WTC11 (cell line): Measurements from ENCODE around the gene CLCN6. TPM values are rescaled to one million over a fixed set of nuclear protein-coding genes. Genes with fewer than 3 reads are reported as not detected.

ENCODE experiments used
- ATAC-seq: fragments of 200-7000 bp; cut with Tn5 transposase; 2 replicates; pipeline ENCODE4 v1.10.0; 2021; ENCODE audit warnings: mild to moderate bottlenecking, moderate library complexity
- CTCF ChIA-PET: fragments of 300-600 bp; sonication (Branson Sonifier 250); formaldehyde crosslinking; loops from one replicate; lab custom pipeline; 2021; ENCODE audit warnings: antibody characterized with exemption; lab: Charles Lee
- POLR2A ChIA-PET: fragments of 350-600 bp; sonication (Branson Sonifier 250); formaldehyde crosslinking; loops from one replicate; lab custom pipeline; 2021; ENCODE audit warnings: antibody characterized with exemption; lab: Charles Lee
- DNase-seq: peaks from one replicate; pipeline ENCODE4 v3.0.0; 2021; ENCODE audit warnings: low spot score
- H3K27ac Mint-ChIP-seq: 2 replicates; pipeline ENCODE4 v1.8.0; 2021; ENCODE audit warnings: mixed read lengths
- H3K27me3 Mint-ChIP-seq: 2 replicates; pipeline ENCODE4 v1.8.0; 2021; ENCODE audit warnings: low read depth, mild to moderate bottlenecking, moderate library complexity, mixed read lengths
- H3K36me3 Mint-ChIP-seq: 2 replicates; pipeline ENCODE4 v1.8.0; 2021; ENCODE audit warnings: mixed read lengths
- H3K4me1 Mint-ChIP-seq: 2 replicates; pipeline ENCODE4 v1.8.0; 2022; ENCODE audit warnings: mixed read lengths
- H3K4me3 Mint-ChIP-seq: 2 replicates; pipeline ENCODE4 v1.8.0; 2021; ENCODE audit warnings: mild to moderate bottlenecking, moderate library complexity, mixed read lengths
- H3K9me3 Mint-ChIP-seq: 2 replicates; pipeline ENCODE4 v1.8.0; 2021; ENCODE audit warnings: mixed read lengths
- CREB1 ChIP-seq: sonication (generic); formaldehyde crosslinking; IDR thresholded peaks from 2 replicates; pipeline ENCODE4 v1.8.0; 2023; ENCODE audit warnings: mild to moderate bottlenecking, missing genetic modification reagents
- EMX1 ChIP-seq: fragments of 250-450 bp; sonication (Bioruptor Pico); IDR thresholded peaks from 2 replicates; pipeline ENCODE4 v1.8.0; 2021; ENCODE audit warnings: mild to moderate bottlenecking
- ESRRA ChIP-seq: sonication (generic); formaldehyde crosslinking; IDR thresholded peaks from 2 replicates; pipeline ENCODE4 v1.8.1; 2022; ENCODE audit warnings: mild to moderate bottlenecking, missing genetic modification reagents, borderline replicate concordance
- ETV6 ChIP-seq: sonication (generic); formaldehyde crosslinking; IDR thresholded peaks from 2 replicates; pipeline ENCODE4 v1.8.1; 2022; ENCODE audit warnings: mild to moderate bottlenecking, missing genetic modification reagents
- FOXJ3 ChIP-seq: sonication (generic); formaldehyde crosslinking; IDR thresholded peaks from 2 replicates; pipeline ENCODE4 v1.9.0; 2021; ENCODE audit warnings: missing genetic modification reagents, mild to moderate bottlenecking, borderline replicate concordance
- RELA ChIP-seq: sonication (generic); formaldehyde crosslinking; IDR thresholded peaks from 2 replicates; pipeline ENCODE4 v1.8.1; 2022; ENCODE audit warnings: missing genetic modification reagents, mild to moderate bottlenecking, borderline replicate concordance
- TEAD1 ChIP-seq: sonication (generic); formaldehyde crosslinking; IDR thresholded peaks from 2 replicates; pipeline ENCODE4 v1.8.0; 2022; ENCODE audit warnings: mild to moderate bottlenecking, missing genetic modification reagents
- total RNA-seq: library from RNA; stranded (reverse); gene quantifications from 3 replicates; pipeline ENCODE4 v1.2.3, GENCODE V29; 2021
- TF ChIP-seq, protein P1 (sequence below): sonication (generic); formaldehyde crosslinking; IDR thresholded peaks from 2 replicates; pipeline ENCODE4 v1.8.0; 2022; ENCODE audit warnings: mild to moderate bottlenecking, missing genetic modification reagents
- TF ChIP-seq, protein P2 (sequence below): sonication (generic); formaldehyde crosslinking; IDR thresholded peaks from 2 replicates; pipeline ENCODE4 v1.8.1; 2023; ENCODE audit warnings: mild to moderate bottlenecking, missing genetic modification reagents, borderline replicate concordance
- TF ChIP-seq, protein P3 (sequence below): fragments of 250-450 bp; sonication (Bioruptor Pico); IDR thresholded peaks from 2 replicates; pipeline ENCODE4 v1.8.0; 2021; ENCODE audit warnings: mild to moderate bottlenecking
- TF ChIP-seq, protein P4 (sequence below): fragments of 250-450 bp; sonication (Bioruptor Pico); IDR thresholded peaks from 2 replicates; pipeline ENCODE4 v1.9.0; 2021; ENCODE audit warnings: mild to moderate bottlenecking, borderline replicate concordance
- TF ChIP-seq, protein P5 (sequence below): sonication (generic); formaldehyde crosslinking; IDR thresholded peaks from 2 replicates; pipeline ENCODE4 v1.8.0; 2022; ENCODE audit warnings: mild to moderate bottlenecking, missing genetic modification reagents
- TF ChIP-seq, protein P6 (sequence below): sonication (generic); formaldehyde crosslinking; conservative IDR thresholded peaks from 2 replicates; pipeline ENCODE4 v1.8.1; 2022; ENCODE audit warnings: mild to moderate bottlenecking, missing genetic modification reagents
- TF ChIP-seq, protein P7 (sequence below): sonication (generic); formaldehyde crosslinking; IDR thresholded peaks from 2 replicates; pipeline ENCODE4 v1.8.1; 2022; ENCODE audit warnings: low read depth, missing genetic modification reagents, borderline replicate concordance

Gene CLCN6
- total RNA-seq, 1 experiment from 2014 or later = 22.3 TPM

DNA sequence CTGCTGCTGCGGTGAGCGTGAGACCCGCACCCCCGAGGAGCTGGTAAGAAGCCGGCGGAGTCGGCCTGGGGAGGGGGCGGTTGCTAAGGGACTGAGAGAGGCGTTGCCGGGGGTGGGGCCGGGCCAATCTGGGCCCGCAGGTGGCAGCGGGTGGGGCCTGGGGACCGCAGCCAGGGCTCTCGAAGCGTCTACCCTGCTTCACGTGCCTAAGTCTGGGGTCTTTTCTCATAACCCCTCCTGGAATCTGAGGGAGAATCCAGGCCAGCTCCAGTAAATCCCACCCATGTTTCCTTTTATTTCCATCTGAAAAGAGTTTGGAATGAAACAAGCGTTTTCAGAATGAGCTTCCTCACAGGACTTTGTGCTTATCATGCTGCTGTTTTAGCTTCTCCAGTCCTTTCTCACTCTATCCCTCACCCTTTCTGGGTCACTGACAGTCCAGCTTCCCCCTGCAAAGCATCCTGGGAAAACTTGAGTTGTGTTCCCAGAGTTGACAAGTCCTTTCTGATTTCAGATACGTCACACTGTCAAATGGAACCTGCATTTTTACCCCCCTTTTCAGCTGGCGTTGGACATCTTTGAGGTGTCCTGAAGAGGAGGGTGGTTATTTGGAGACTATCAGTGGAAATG, 431 bp downstream of the CLCN6 start:
- DNase-seq = no peak
- ChIA-PET CTCF (interaction anchor here (1.2 to 3.4 kb wide), 5 partner anchors 21 to 161 kb away, joined by 3 to 17 read pairs (median 5); no protein-coding TSS in a partner anchor), POLR2A (interaction anchor here (0.6 to 1.5 kb wide), 4 partner anchors 19 to 486 kb away, joined by 3 to 8 read pairs (median 4); partner anchors contain the start of gene PLOD1)
- H3K9me3 Mint-ChIP-seq = no peaks in the 10 kb centered on the region
- peak overlapping the region; percentile 99 for H3K27ac Mint-ChIP-seq
- H3K4me1 Mint-ChIP-seq = peaks cover 57% of the 10 kb centered on the region
- ATAC-seq = peak; percentile 4
- TF ChIP-seq, protein P1, sequence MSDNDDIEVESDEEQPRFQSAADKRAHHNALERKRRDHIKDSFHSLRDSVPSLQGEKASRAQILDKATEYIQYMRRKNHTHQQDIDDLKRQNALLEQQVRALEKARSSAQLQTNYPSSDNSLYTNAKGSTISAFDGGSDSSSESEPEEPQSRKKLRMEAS (CRISPR knock-in tag) = 0 out of 2 replicates have a peak, but pooled peaks have one; percentile 2
- TF ChIP-seq, protein P2, sequence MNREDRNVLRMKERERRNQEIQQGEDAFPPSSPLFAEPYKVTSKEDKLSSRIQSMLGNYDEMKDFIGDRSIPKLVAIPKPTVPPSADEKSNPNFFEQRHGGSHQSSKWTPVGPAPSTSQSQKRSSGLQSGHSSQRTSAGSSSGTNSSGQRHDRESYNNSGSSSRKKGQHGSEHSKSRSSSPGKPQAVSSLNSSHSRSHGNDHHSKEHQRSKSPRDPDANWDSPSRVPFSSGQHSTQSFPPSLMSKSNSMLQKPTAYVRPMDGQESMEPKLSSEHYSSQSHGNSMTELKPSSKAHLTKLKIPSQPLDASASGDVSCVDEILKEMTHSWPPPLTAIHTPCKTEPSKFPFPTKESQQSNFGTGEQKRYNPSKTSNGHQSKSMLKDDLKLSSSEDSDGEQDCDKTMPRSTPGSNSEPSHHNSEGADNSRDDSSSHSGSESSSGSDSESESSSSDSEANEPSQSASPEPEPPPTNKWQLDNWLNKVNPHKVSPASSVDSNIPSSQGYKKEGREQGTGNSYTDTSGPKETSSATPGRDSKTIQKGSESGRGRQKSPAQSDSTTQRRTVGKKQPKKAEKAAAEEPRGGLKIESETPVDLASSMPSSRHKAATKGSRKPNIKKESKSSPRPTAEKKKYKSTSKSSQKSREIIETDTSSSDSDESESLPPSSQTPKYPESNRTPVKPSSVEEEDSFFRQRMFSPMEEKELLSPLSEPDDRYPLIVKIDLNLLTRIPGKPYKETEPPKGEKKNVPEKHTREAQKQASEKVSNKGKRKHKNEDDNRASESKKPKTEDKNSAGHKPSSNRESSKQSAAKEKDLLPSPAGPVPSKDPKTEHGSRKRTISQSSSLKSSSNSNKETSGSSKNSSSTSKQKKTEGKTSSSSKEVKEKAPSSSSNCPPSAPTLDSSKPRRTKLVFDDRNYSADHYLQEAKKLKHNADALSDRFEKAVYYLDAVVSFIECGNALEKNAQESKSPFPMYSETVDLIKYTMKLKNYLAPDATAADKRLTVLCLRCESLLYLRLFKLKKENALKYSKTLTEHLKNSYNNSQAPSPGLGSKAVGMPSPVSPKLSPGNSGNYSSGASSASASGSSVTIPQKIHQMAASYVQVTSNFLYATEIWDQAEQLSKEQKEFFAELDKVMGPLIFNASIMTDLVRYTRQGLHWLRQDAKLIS (CRISPR knock-in tag) = no peak
- TF ChIP-seq, protein P3, sequence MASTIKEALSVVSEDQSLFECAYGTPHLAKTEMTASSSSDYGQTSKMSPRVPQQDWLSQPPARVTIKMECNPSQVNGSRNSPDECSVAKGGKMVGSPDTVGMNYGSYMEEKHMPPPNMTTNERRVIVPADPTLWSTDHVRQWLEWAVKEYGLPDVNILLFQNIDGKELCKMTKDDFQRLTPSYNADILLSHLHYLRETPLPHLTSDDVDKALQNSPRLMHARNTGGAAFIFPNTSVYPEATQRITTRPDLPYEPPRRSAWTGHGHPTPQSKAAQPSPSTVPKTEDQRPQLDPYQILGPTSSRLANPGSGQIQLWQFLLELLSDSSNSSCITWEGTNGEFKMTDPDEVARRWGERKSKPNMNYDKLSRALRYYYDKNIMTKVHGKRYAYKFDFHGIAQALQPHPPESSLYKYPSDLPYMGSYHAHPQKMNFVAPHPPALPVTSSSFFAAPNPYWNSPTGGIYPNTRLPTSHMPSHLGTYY (CRISPR knock-in tag) = no peak
- TF ChIP-seq, protein P4, sequence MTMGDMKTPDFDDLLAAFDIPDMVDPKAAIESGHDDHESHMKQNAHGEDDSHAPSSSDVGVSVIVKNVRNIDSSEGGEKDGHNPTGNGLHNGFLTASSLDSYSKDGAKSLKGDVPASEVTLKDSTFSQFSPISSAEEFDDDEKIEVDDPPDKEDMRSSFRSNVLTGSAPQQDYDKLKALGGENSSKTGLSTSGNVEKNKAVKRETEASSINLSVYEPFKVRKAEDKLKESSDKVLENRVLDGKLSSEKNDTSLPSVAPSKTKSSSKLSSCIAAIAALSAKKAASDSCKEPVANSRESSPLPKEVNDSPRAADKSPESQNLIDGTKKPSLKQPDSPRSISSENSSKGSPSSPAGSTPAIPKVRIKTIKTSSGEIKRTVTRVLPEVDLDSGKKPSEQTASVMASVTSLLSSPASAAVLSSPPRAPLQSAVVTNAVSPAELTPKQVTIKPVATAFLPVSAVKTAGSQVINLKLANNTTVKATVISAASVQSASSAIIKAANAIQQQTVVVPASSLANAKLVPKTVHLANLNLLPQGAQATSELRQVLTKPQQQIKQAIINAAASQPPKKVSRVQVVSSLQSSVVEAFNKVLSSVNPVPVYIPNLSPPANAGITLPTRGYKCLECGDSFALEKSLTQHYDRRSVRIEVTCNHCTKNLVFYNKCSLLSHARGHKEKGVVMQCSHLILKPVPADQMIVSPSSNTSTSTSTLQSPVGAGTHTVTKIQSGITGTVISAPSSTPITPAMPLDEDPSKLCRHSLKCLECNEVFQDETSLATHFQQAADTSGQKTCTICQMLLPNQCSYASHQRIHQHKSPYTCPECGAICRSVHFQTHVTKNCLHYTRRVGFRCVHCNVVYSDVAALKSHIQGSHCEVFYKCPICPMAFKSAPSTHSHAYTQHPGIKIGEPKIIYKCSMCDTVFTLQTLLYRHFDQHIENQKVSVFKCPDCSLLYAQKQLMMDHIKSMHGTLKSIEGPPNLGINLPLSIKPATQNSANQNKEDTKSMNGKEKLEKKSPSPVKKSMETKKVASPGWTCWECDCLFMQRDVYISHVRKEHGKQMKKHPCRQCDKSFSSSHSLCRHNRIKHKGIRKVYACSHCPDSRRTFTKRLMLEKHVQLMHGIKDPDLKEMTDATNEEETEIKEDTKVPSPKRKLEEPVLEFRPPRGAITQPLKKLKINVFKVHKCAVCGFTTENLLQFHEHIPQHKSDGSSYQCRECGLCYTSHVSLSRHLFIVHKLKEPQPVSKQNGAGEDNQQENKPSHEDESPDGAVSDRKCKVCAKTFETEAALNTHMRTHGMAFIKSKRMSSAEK = no peak
- TF ChIP-seq, protein P5, sequence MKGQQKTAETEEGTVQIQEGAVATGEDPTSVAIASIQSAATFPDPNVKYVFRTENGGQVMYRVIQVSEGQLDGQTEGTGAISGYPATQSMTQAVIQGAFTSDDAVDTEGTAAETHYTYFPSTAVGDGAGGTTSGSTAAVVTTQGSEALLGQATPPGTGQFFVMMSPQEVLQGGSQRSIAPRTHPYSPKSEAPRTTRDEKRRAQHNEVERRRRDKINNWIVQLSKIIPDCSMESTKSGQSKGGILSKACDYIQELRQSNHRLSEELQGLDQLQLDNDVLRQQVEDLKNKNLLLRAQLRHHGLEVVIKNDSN = no peak
- peaks cover 19% of the 10 kb centered on the region for H3K36me3 Mint-ChIP-seq
- no peaks in the 10 kb centered on the region for H3K27me3 Mint-ChIP-seq
- peak overlapping the region; percentile 99 for H3K4me3 Mint-ChIP-seq

DNA sequence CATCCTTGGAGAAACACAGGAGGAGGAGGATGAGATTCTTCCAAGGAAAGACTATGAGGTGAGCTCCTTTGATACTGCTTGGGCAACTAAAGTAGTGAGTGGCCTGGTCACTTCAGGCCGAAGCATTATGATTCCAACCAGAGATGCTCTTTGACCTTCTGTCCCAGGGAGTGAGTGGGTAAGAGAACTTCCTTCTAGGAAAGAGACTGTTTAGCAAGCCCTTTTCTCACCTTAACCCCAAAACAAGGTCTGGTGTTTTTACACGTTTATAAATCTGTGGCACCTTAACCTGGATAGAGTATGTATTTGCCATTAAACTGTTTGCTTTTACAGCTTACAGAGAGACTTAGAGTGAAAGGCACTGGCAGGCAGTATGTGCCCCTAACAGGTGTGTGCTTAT, 1.1 kb downstream of the CLCN6 start:
- H3K4me1 Mint-ChIP-seq = peaks cover 52% of the 10 kb centered on the region
- ATAC-seq = no peak
- TF ChIP-seq ESRRA (CRISPR knock-in tag) = no peak
- TF ChIP-seq, protein P6, sequence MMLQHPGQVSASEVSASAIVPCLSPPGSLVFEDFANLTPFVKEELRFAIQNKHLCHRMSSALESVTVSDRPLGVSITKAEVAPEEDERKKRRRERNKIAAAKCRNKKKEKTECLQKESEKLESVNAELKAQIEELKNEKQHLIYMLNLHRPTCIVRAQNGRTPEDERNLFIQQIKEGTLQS = no peak
- TF ChIP-seq, protein P4 = no peak
- no peak for TF ChIP-seq CREB1
- TF ChIP-seq TEAD1 = no peak
- TF ChIP-seq, protein P7, sequence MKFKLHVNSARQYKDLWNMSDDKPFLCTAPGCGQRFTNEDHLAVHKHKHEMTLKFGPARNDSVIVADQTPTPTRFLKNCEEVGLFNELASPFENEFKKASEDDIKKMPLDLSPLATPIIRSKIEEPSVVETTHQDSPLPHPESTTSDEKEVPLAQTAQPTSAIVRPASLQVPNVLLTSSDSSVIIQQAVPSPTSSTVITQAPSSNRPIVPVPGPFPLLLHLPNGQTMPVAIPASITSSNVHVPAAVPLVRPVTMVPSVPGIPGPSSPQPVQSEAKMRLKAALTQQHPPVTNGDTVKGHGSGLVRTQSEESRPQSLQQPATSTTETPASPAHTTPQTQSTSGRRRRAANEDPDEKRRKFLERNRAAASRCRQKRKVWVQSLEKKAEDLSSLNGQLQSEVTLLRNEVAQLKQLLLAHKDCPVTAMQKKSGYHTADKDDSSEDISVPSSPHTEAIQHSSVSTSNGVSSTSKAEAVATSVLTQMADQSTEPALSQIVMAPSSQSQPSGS (CRISPR knock-in tag) = no peak
- no peak for TF ChIP-seq EMX1
- TF ChIP-seq RELA (CRISPR knock-in tag) = no peak
- no peak for TF ChIP-seq ETV6
- no peak for TF ChIP-seq FOXJ3 (CRISPR knock-in tag)

More for the DNA sequence above, 1.1 kb downstream of the CLCN6 start:
- Mint-ChIP-seq H3K27ac (peak overlapping the region; percentile 99), H3K9me3 (no peaks in the 10 kb centered on the region), H3K36me3 (peaks cover 26% of the 10 kb centered on the region), H3K4me3 (peak overlapping the region; percentile 99), H3K27me3 (no peaks in the 10 kb centered on the region)
- ChIA-PET POLR2A (interaction anchor here (1.5 kb wide), 1 partner anchor 20 kb away, joined by 8 read pairs; no protein-coding TSS in a partner anchor), CTCF (interaction anchor here (1.5 to 3.4 kb wide), 4 partner anchors 22 to 160 kb away, joined by 3 to 17 read pairs (median 5); no protein-coding TSS in a partner anchor)
- no peak for DNase-seq
